Stimulated activated effector memory CD8-positive, alpha-beta T cell treated with anti-CD3 and anti-CD28 coated beads, Interleukin-12 subunit alpha, Interleukin-12 subunit beta, amount 100 ng/mL, for 72 hours (primary cell): Measurements from ENCODE around the gene GPR146.

ENCODE experiments used
- ATAC-seq: fragments of 150-1000 bp; cut with Tn5 transposase; 2 replicates; pipeline ENCODE4 v1.10.0; 2021
- DNase-seq, 2 donors: peaks; one replicate each; pipeline ENCODE4 v3.0.0; 2021 to 2022; ENCODE audit warnings: low spot score in 2 of 2
- H3K27ac Mint-ChIP-seq: one replicate; pipeline ENCODE4 v1.8.0; 2022; ENCODE audit warnings: mild to moderate bottlenecking, mixed read lengths
- H3K36me3 Mint-ChIP-seq: one replicate; pipeline ENCODE4 v1.8.0; 2022; ENCODE audit warnings: mild to moderate bottlenecking, mixed read lengths
- H3K4me1 Mint-ChIP-seq: one replicate; pipeline ENCODE4 v1.8.0; 2022; ENCODE audit warnings: mixed read lengths
- H3K4me3 Mint-ChIP-seq: one replicate; pipeline ENCODE4 v1.8.0; 2022; ENCODE audit warnings: mild to moderate bottlenecking, mixed read lengths
- H3K9me3 Mint-ChIP-seq: one replicate; pipeline ENCODE4 v1.8.0; 2022; ENCODE audit warnings: mixed read lengths

The GPR146 gene

DNA sequence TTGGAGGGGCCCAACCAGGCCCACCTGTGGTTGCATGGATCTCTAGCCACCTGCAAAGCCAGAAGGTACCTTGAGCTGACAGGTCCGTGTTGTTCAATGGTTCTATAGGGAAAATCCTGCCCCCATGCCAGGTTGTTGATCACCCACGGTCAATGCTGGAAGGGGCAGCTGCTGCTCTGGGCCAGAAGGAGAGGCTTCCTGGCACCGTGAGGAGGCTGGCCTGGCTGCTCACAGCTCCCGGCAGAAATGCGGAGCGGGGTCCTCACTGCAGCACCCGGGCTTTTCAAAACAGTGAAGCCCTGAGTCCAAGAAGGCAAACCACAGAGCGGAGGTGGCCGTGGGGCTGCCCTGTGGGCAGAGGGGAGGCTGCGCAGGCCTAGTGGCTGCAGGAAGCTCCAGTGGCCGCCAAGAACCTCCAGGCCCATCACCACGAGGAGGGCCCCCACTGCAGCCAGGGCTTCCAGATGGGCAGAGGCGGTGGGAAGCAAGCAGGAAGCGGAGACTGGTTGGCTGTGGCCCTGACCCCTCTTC, 25.0 kb upstream of the GPR146 start:
- peaks cover 14% of the 10 kb centered on the region for H3K4me1 Mint-ChIP-seq
- no peak overlapping the region for H3K27ac Mint-ChIP-seq
- H3K9me3 Mint-ChIP-seq, result no peaks in the 10 kb centered on the region
- ATAC-seq, result no peak
- H3K36me3 Mint-ChIP-seq, result peaks cover 14% of the 10 kb centered on the region
- H3K4me3 Mint-ChIP-seq, result no peak overlapping the region
- no peak for DNase-seq

DNA sequence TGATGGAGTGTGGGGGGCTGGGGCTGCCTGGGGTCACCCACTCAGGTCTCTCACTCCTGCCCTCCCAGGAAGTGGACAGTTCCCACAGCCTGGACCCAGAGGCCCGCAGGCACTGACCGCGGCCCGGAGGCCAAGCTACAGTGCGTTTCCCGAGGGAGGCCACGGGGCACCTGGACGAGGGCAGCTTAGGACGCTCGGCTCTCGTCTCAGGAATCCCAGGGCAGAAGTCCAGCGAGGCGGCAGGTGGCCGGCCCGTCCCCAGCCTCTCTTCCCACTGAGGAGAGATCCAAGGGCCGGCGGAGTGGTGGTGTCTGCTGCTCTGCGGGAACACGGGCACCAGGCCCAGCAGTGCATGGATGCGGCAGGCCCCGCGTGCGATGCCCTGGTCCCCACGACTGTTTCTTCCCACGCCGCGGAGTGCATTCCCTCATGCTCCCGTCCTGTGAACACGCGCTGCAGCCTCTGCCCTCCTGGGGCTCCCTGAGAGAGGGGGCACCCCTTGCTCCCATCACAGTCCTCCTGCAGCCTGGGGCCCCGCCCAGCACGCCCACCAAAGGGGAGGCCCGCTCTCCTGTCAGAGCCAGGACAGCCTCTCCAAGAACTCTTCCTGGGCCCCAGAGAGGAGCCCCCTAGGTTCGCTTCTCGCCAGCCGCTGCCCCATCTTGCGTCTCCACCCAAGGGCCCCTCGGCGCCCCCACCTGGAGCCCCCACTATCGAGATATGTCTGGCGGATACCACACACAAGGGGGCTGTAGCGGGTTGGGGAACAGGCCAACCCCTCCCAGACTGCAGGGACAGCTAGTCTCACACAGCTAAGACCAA, 24.3 kb upstream of the GPR146 start:
- H3K9me3 Mint-ChIP-seq, result no peaks in the 10 kb centered on the region

GRCh38 chr7:1020849-1021251, 23.5 kb upstream of the GPR146 start:
- Mint-ChIP-seq H3K4me3 (no peak overlapping the region), H3K27ac (no peak overlapping the region), H3K4me1 (peaks cover 14% of the 10 kb centered on the region), H3K36me3 (peaks cover 14% of the 10 kb centered on the region), H3K9me3 (no peaks in the 10 kb centered on the region)
- DNase-seq (no peak), ATAC-seq (peak; percentile 14)

More for the DNA sequence above, 24.3 kb upstream of the GPR146 start:
- Mint-ChIP-seq H3K4me3 (no peak overlapping the region), H3K4me1 (peaks cover 14% of the 10 kb centered on the region), H3K36me3 (peaks cover 14% of the 10 kb centered on the region), H3K27ac (no peak overlapping the region)
- ATAC-seq, result no peak
- no peak for DNase-seq

DNA sequence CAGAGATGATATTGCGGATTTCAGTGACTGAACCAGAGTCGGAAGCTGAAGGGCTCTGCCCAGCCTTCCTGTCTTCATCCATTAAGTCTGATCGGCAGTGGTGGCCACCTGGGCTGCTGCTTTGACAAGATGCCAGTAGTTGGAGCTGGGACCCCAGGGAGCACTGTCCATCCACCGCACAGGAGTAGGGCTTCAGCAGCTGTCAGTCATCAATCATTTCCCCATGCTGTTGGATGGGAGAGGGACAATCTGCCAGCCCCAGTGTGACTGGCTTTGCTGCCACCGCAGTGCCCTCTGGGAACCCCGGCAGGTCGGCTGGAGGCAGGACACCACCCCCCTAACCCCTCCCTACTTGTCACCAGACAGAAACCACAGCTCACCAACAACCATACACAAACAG, 23.0 kb upstream of the GPR146 start:
- H3K9me3 Mint-ChIP-seq, result no peaks in the 10 kb centered on the region
- peaks cover 14% of the 10 kb centered on the region for H3K36me3 Mint-ChIP-seq
- no peak for DNase-seq
- no peak overlapping the region for H3K4me3 Mint-ChIP-seq
- no peak overlapping the region for H3K27ac Mint-ChIP-seq
- no peak for ATAC-seq
- H3K4me1 Mint-ChIP-seq, result peaks cover 19% of the 10 kb centered on the region

- H3K36me3 Mint-ChIP-seq, result peaks cover 14% of the 10 kb centered on the region
- DNase-seq, result no peak
- H3K27ac Mint-ChIP-seq, result no peak overlapping the region
- H3K9me3 Mint-ChIP-seq, result no peaks in the 10 kb centered on the region
- H3K4me1 Mint-ChIP-seq, result peaks cover 19% of the 10 kb centered on the region
- no peak for ATAC-seq
- H3K4me3 Mint-ChIP-seq, result no peak overlapping the region
These were observed 22.4 kb upstream of the GPR146 start for GRCh38 chr7:1021931-1022330.

DNA sequence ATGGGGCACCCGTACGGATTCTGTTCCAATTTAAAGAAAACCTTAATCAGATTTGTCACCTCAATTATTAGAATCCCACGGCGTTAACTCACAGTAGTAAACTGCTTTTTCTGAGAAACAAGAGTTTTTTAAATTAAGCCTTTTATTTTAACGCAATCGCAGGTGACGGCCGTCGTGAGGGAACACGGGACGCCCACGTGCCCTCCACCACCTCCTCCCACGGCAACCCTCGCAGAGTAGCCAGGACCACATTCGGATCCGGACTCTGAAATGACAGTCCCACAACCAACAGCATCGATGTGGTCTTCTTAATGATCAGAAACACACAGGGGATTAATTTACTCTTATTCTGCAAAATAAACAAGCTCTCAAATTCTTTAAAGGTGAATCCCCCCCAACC, 22.0 kb upstream of the GPR146 start:
- no peak for ATAC-seq
- no peak for DNase-seq
- H3K4me3 Mint-ChIP-seq, result no peak overlapping the region
- H3K27ac Mint-ChIP-seq, result no peak overlapping the region
- H3K9me3 Mint-ChIP-seq, result no peaks in the 10 kb centered on the region
- peaks cover 22% of the 10 kb centered on the region for H3K4me1 Mint-ChIP-seq
- H3K36me3 Mint-ChIP-seq, result peaks cover 14% of the 10 kb centered on the region

DNA sequence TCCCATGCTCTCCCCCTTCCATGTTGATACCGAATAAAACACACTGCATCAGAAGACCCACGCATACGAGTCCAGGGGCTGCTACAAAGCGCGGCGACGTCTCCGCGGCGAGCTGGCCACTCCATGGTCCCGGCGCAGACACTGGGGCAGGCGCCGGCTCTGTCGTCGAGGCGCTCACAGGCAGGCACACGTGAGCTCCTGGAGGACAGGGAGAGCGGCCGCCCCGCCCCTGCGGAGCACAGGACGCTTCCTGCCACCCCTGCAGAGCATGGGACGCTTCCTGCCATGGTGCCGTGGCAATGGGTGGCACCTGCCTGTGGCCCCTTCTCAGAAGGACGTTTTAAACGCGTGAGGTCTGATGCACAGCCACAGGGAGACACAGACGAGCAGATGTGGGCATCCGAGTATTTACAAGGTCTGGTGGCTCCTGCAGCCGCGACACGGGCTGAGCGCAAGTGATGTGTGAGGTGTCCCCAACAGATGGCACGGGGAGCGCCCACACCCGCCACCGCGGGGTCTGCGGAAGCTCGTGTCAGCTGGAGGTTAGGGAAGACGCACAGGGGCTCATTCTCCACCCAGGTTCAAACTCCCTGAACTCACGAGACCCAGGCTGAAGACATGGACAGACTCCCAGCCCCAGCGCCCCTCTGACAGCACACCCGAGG, 21.4 kb upstream of the GPR146 start:
- Mint-ChIP-seq H3K4me3 (no peak overlapping the region), H3K4me1 (peaks cover 23% of the 10 kb centered on the region), H3K9me3 (no peaks in the 10 kb centered on the region), H3K27ac (no peak overlapping the region), H3K36me3 (peaks cover 14% of the 10 kb centered on the region)
- ATAC-seq, result no peak
- no peak for DNase-seq

- H3K36me3 Mint-ChIP-seq, result peaks cover 11% of the 10 kb centered on the region
- ATAC-seq (no peak), DNase-seq (no peak)
- no peak overlapping the region for H3K4me3 Mint-ChIP-seq
- peaks cover 24% of the 10 kb centered on the region for H3K4me1 Mint-ChIP-seq
- H3K27ac Mint-ChIP-seq, result no peak overlapping the region
- no peaks in the 10 kb centered on the region for H3K9me3 Mint-ChIP-seq
These were observed 20.0 kb upstream of the GPR146 start for GRCh38 chr7:1024331-1024841.

DNA sequence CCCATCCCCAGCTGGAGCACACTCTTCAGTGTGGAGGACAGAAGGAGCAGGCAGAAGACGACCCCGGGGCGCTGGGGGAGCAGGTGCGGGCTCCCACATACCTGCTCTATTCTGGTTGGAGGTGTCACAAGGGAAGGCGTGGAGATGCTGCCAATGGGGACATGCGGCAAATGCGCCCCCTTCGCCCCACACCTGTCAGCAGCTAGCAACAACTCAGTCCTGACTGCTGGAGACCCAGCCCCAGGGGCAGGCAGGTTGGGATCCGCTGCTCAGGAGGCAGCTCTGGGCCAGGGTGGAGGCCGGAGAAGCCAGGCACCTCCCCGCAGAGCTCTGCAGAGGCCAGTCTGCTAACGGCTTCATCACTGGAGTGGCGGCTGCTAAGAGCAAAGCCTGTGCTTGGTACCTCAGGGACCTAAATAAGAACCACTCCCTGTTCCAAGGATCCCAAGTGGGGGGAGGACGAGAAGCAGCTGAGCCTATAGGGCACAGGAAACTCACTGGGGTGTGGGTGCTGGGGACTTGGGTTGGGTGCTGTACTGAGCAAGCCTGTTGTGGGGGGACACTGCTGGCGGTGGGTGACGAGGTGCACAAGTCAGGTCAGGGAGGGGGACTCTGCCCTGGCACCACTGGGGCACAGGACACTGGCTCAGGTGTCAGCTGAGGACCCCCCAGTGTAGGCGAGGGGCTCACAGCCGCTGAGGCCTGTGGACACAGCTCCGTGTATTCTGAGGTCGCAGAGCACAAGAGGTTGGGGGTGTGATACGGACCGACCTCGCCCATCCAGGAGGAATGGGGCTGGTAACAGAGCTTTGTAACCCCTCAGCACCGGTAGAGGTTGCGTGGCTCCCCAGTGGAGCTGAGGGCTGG, 19.2 kb upstream of the GPR146 start:
- Mint-ChIP-seq H3K27ac (no peak overlapping the region), H3K4me1 (peaks cover 31% of the 10 kb centered on the region), H3K4me3 (no peak overlapping the region), H3K9me3 (no peaks in the 10 kb centered on the region), H3K36me3 (peaks cover 11% of the 10 kb centered on the region)
- DNase-seq (no peak), ATAC-seq (no peak)

GRCh38 chr7:1025743-1026581, 18.4 kb upstream of the GPR146 start:
- H3K27ac Mint-ChIP-seq, result no peak overlapping the region
- no peak for DNase-seq
- peaks cover 11% of the 10 kb centered on the region for H3K36me3 Mint-ChIP-seq
- no peak for ATAC-seq
- peak overlapping the region; percentile 73 for H3K4me3 Mint-ChIP-seq
- H3K9me3 Mint-ChIP-seq, result no peaks in the 10 kb centered on the region
- H3K4me1 Mint-ChIP-seq, result peaks cover 38% of the 10 kb centered on the region

DNA sequence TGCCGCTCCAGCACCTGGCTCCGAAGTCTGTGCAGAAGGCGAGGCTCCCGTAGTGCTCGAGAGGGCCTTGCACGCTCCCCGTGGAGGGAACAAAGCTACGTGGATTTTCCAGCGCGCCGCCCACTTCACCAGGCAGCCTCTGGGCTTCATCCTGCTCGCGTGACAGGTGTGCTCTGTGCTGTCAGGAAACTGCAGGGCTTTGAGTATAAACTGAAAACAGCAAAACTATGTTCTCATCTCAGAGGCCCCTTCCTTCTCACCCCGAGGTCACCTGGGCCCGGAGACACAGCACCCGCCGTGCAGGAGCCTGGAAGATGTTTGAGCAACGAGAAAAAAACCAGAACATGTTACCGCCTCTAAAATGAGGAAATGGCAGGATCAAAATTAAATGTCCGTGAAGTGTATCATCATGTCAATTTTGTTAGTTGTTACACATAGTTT, 17.6 kb upstream of the GPR146 start:
- ATAC-seq (no peak), DNase-seq (no peak)
- Mint-ChIP-seq H3K27ac (no peak overlapping the region), H3K4me1 (peaks cover 42% of the 10 kb centered on the region), H3K36me3 (peaks cover 11% of the 10 kb centered on the region), H3K9me3 (no peaks in the 10 kb centered on the region), H3K4me3 (peak overlapping the region; percentile 73)

- H3K4me3 Mint-ChIP-seq, result peak overlapping the region; percentile 73
- peaks cover 42% of the 10 kb centered on the region for H3K4me1 Mint-ChIP-seq
- no peak for ATAC-seq
- no peak for DNase-seq
- H3K9me3 Mint-ChIP-seq, result no peaks in the 10 kb centered on the region
- H3K36me3 Mint-ChIP-seq, result peaks cover 11% of the 10 kb centered on the region
- no peak overlapping the region for H3K27ac Mint-ChIP-seq
These were observed 16.9 kb upstream of the GPR146 start for GRCh38 chr7:1027242-1028043.

DNA sequence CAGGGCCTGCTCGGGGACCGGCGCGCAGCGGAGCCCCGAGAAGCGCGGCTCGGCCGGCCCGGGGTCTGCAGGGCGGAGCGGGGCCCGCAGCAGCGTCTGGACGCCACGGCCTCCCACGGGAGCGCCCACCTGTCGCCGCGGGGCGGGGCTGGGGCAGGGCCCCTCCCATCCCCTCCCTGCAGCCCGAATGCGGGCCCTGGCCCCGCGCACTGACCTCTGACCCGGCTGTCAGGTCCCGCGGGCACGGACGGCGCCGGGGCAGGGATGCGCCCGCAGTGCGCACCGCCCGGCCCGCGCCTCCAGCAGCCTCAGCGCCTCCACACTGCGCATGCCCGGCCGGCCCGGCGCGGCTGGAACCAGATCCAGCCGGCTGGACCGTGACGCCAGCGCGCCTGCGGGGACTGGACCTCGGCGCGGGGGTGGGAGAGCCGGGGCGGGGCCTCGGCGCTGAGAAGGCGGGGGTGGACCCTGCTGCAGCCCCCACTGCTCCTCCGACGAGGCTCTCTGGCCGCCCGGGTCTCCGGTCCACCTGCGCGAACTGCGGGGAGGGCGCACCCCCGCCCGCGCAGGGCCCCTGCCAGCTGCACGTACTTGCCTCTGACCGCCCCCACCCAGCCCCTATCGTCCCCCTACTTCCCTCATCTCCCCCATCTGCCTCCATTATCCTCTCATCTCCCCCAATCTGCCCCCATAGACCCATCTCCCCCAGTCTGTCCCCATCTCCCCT, 16.1 kb upstream of the GPR146 start:
- H3K4me1 Mint-ChIP-seq, result peaks cover 47% of the 10 kb centered on the region
- peak overlapping the region; percentile 73 for H3K4me3 Mint-ChIP-seq
- peak overlapping the region; percentile 88 for H3K27ac Mint-ChIP-seq
- H3K36me3 Mint-ChIP-seq, result peaks cover 11% of the 10 kb centered on the region
- no peaks in the 10 kb centered on the region for H3K9me3 Mint-ChIP-seq
- DNase-seq (peak; percentile 83 to 91), ATAC-seq (peak; percentile 87)
